IMR-90 (cell line): Measurements from ENCODE around the gene TROAP. TPM values are rescaled to one million over a fixed set of nuclear protein-coding genes. Genes with fewer than 3 reads are reported as not detected.

ENCODE experiments used
- ATAC-seq: fragments of 200-7000 bp; cut with Tn5 transposase; 2 replicates; pipeline ENCODE4 v1.9.1; 2020; ENCODE audit warnings: low read depth, mild to moderate bottlenecking, moderate library complexity
- BruUV-seq: library from RNA; stranded (reverse); fragments of 400-500 nt; replicated peaks from 2 replicates; lab custom pipeline; 2021; lab: Mats Ljungman, UMichigan
- CTCF ChIA-PET: fragments of 300-600 bp; formaldehyde crosslinking; extraction: SDS; loops from one replicate; lab custom pipeline; 2021; ENCODE audit warnings: antibody characterized with exemption; lab: Yijun Ruan, JAX
- POLR2A ChIA-PET: fragments of 300-600 bp; sonication (Branson Sonifier 250); formaldehyde crosslinking; loops from one replicate; lab custom pipeline; 2022; ENCODE audit warnings: antibody characterized with exemption; ENCODE audit not compliant: unreplicated experiment; lab: Charles Lee
- DNase-seq: peaks from one replicate; pipeline ENCODE4 v3.0.0; 2013
- H2AFZ ChIP-seq: replicated peaks from 2 replicates; pipeline ENCODE3; 2013; ENCODE audit warnings: low read length, mild to moderate bottlenecking; ENCODE audit not compliant: poor library complexity
- H2AK5ac ChIP-seq: 2 replicates; pipeline ENCODE4 v1.6.1; 2013; ENCODE audit warnings: low read depth, low read length, inconsistent platforms
- H2AK9ac ChIP-seq: replicated peaks from 2 replicates; pipeline ENCODE3; 2013; ENCODE audit warnings: mild to moderate bottlenecking, low read depth, low read length, moderate library complexity; ENCODE audit not compliant: poor library complexity
- H2BK120ac ChIP-seq: 2 replicates; pipeline ENCODE4 v1.6.1; 2013; ENCODE audit warnings: low read depth, low read length, inconsistent platforms
- H2BK15ac ChIP-seq: 3 replicates; pipeline ENCODE4 v1.6.1; 2013; ENCODE audit warnings: low read depth, low read length, inconsistent platforms
- H2BK20ac ChIP-seq: 2 replicates; pipeline ENCODE4 v1.6.1; 2013; ENCODE audit warnings: low read depth, mild to moderate bottlenecking, inconsistent platforms, low read length, moderate library complexity
- H2BK5ac ChIP-seq: 2 replicates; pipeline ENCODE4 v1.6.1; 2013; ENCODE audit warnings: mild to moderate bottlenecking, low read depth, low read length, inconsistent platforms; ENCODE audit not compliant: poor library complexity, severe bottlenecking
- H3K14ac ChIP-seq: replicated peaks from 2 replicates; pipeline ENCODE4 v1.6.1; 2013; ENCODE audit warnings: low read depth, low read length, inconsistent platforms
- H3K18ac ChIP-seq: 2 replicates; pipeline ENCODE4 v1.6.1; 2013; ENCODE audit warnings: low read depth, low read length, control low read depth
- H3K23ac ChIP-seq: 2 replicates; pipeline ENCODE4 v1.6.1; 2013; ENCODE audit warnings: low read depth, low read length, inconsistent platforms
- H3K27ac ChIP-seq: 2 replicates; pipeline ENCODE4 v1.5.1; 2013; ENCODE audit warnings: mild to moderate bottlenecking, control low read depth, low read length; ENCODE audit not compliant: insufficient read depth
- H3K27me3 ChIP-seq: 2 replicates; pipeline ENCODE4 v1.6.1; 2013; ENCODE audit warnings: low read length; ENCODE audit not compliant: control insufficient read depth, insufficient read depth
- H3K36me3 ChIP-seq: 2 replicates; pipeline ENCODE4 v1.6.1; 2013; ENCODE audit warnings: low read length, mixed read lengths; ENCODE audit not compliant: control insufficient read depth, insufficient read depth
- H3K4ac ChIP-seq: 2 replicates; pipeline ENCODE4 v1.6.1; 2013; ENCODE audit warnings: low read depth, low read length, inconsistent platforms
- H3K4me1 ChIP-seq: 2 replicates; pipeline ENCODE4 v1.6.1; 2013; ENCODE audit warnings: low read length, mixed read lengths; ENCODE audit not compliant: control insufficient read depth, insufficient read depth
- H3K4me2 ChIP-seq: 2 replicates; pipeline ENCODE4 v1.6.1; 2013; ENCODE audit warnings: low read depth, mild to moderate bottlenecking, control low read depth, low read length, moderate library complexity
- H3K4me3 ChIP-seq: 2 replicates; pipeline ENCODE4 v1.5.1; 2013; ENCODE audit warnings: low read depth, mild to moderate bottlenecking, control low read depth, low read length, moderate library complexity; ENCODE audit not compliant: insufficient read depth
- H3K56ac ChIP-seq: 2 replicates; pipeline ENCODE4 v1.6.1; 2013; ENCODE audit warnings: low read length, inconsistent platforms; ENCODE audit not compliant: insufficient read depth; ENCODE audit errors: extremely low read depth
- H3K79me1 ChIP-seq, 2 experiments: 2 replicates each; pipeline ENCODE4 v1.6.1; 2013; ENCODE audit warnings: low read length in 2 of 2, inconsistent platforms in 1 of 2, low read depth in 1 of 2
- H3K9ac ChIP-seq: 2 replicates; pipeline ENCODE4 v1.6.1; 2013; ENCODE audit warnings: low read depth, low read length, control low read depth
- H3K9me1 ChIP-seq: 2 replicates; pipeline ENCODE4 v1.6.1; 2013; ENCODE audit warnings: low read length, inconsistent platforms; ENCODE audit not compliant: insufficient read depth
- H3K9me3 ChIP-seq: 2 replicates; pipeline ENCODE4 v1.6.1; 2013; ENCODE audit warnings: low read length; ENCODE audit not compliant: control insufficient read depth, insufficient read depth
- H4K20me1 ChIP-seq: 2 replicates; pipeline ENCODE4 v1.6.1; 2013; ENCODE audit warnings: low read length, inconsistent platforms; ENCODE audit not compliant: insufficient read depth
- H4K5ac ChIP-seq: 2 replicates; pipeline ENCODE4 v1.6.1; 2013; ENCODE audit warnings: mild to moderate bottlenecking, low read depth, low read length, control low read depth
- H4K8ac ChIP-seq, 2 experiments: 2 replicates each; pipeline ENCODE4 v1.6.1; 2013; ENCODE audit warnings: low read depth in 2 of 2, low read length in 2 of 2, control low read depth in 1 of 2, inconsistent platforms in 1 of 2
- H4K91ac ChIP-seq: 2 replicates; pipeline ENCODE4 v1.6.1; 2013; ENCODE audit warnings: low read depth, low read length, inconsistent platforms; ENCODE audit not compliant: insufficient read depth
- MXI1 ChIP-seq: IDR thresholded peaks from 2 replicates; pipeline ENCODE4 v1.6.1; 2012; ENCODE audit warnings: low read depth, mild to moderate bottlenecking, low read length, moderate library complexity, borderline replicate concordance
- POLR2A ChIP-seq: IDR thresholded peaks from 2 replicates; pipeline ENCODE4 v1.6.1; 2012; ENCODE audit warnings: mild to moderate bottlenecking, low read depth, low read length
- RAD21 ChIP-seq: IDR thresholded peaks from 2 replicates; pipeline ENCODE4 v1.6.1; 2012; ENCODE audit warnings: low read length, improper control_type of control experiment
- WGBS, 2 experiments: methylation state at CpG; one replicate each; pipeline versions ENCODE4 v1.1.5 to v1.1.7; 2013; ENCODE audit warnings: missing lambda C conversion rate in 2 of 2; ENCODE audit not compliant: insufficient read length in 1 of 2; ENCODE audit errors: extremely low coverage in 2 of 2; 5-methylcytosine and 5-hydroxymethylcytosine counted together
- dilution Hi-C: fragments of 300-500 bp; cut with HindIII; formaldehyde crosslinking; loops from one replicate; pipeline ENCODE4 v1.14.3; 2018; ENCODE audit warnings: low sequenced_read_pairs; ENCODE audit not compliant: unreplicated experiment
- in situ Hi-C: fragments of 300-500 bp; cut with MboI; formaldehyde crosslinking; loops from 3 replicates; pipeline ENCODE4 v1.14.3; 2019; ENCODE audit warnings: low sequenced_read_pairs, inconsistent platforms, mixed read lengths
- intact Hi-C: fragments of 100-400 bp; cut with micrococcal nuclease; formaldehyde crosslinking; loops from 2 replicates; pipeline ENCODE4 v1.10.0; 2022
- polyA plus RNA-seq, 3 experiments: library from polyadenylated mRNA; depleted of rRNA; stranded (reverse); fragments of >200 nt; gene quantifications; 2 replicates each; pipeline ENCODE4 v1.2.3, GENCODE V29; 2012; ENCODE audit warnings: low replicate concordance in 1 of 3
- total RNA-seq: library from RNA; depleted of rRNA; stranded (reverse); fragments of >200 nt; gene quantifications from 2 replicates; pipeline ENCODE4 v1.2.3, GENCODE V29; 2012
- TF ChIP-seq, protein P1 (sequence below): conservative IDR thresholded peaks from 2 replicates; pipeline ENCODE4 v1.5.1; 2012; ENCODE audit warnings: mild to moderate bottlenecking, low read depth, low read length, improper control_type of control experiment

TROAP gene
- total and polyA plus RNA-seq, 2 of the 4 experiments (the other 2 are of a cell fraction): 21.5 to 29.3 TPM

DNA sequence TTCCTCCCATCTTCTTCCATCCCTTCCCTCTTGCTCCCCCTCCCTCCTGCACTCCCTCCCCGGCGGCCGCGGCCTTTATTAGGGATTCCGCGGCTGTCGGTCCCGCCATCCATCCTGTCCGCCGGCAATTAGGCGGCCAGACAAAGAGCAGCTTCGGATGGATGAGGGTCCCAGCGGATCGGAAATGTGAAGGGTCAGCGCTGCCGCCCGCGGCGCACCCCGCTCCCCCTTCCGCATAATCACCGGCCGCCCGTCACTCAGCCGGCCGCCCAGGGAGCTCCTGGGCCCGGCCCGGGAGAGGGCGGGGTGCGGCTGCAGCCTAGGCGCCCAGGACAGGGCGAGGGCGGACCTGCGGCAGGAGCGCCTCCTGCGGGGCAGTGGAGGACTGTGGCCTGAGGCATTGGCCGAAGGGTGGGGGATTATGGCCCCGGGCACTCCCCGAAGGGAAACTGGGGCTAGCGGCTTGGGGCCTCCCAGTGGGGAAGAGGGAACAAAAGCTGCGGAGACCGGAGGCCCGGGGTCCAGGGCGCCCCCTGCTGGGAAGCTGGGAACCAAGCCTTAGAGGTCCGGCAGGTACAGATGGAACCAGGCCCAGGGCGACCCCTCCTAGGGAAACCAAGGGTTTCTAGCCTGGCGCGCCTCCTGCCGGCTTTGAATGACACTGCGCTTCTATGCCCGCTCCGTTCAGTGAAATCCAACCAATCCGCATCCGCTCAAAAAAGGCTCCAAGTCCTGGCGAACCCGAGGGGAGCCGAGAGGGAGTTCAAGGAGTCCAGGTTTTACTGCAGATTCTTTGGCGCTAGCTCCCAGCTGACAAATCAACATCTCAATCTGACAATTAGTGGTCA lies 19.2 kb downstream of the TROAP start:
- dilution Hi-C loops: no loop called here
- Histone ChIP-seq H4K8ac (no peak overlapping the region), H2BK15ac (no peak overlapping the region), H3K56ac (no peak overlapping the region), H3K27ac (no peak overlapping the region), H4K5ac (no peak overlapping the region), H3K14ac (no peak overlapping the region), H3K9ac (no peak overlapping the region), H3K4me1 (peaks cover 17% of the 10 kb centered on the region), H3K79me1 (no peaks in the 10 kb centered on the region), H2BK5ac (no peak overlapping the region), H3K4me3 (peak overlapping the region; percentile 33), H4K91ac (no peak overlapping the region), H3K9me3 (no peaks in the 10 kb centered on the region), H3K18ac (no peak overlapping the region), H3K4me2 (peak overlapping the region; percentile 72), H3K23ac (no peak overlapping the region), H2BK20ac (no peak overlapping the region), H2AFZ (peak overlapping the region; percentile 91), H4K20me1 (0 out of 2 replicates have a peak, but pooled peaks cover 5% of the 10 kb centered on the region), H2AK9ac (peak overlapping the region; percentile 73), H3K27me3 (peaks cover 88% of the 10 kb centered on the region), H2BK120ac (no peak overlapping the region), H2AK5ac (no peak overlapping the region), H3K4ac (no peak overlapping the region), H3K36me3 (no peaks in the 10 kb centered on the region), H3K9me1 (peaks cover 6% of the 10 kb centered on the region; the same call in 1 of the 2 replicates)
- BruUV-seq: no TSS peak
- TF ChIP-seq POLR2A: no peak
- TF ChIP-seq MXI1: no peak
- TF ChIP-seq, protein P1, sequence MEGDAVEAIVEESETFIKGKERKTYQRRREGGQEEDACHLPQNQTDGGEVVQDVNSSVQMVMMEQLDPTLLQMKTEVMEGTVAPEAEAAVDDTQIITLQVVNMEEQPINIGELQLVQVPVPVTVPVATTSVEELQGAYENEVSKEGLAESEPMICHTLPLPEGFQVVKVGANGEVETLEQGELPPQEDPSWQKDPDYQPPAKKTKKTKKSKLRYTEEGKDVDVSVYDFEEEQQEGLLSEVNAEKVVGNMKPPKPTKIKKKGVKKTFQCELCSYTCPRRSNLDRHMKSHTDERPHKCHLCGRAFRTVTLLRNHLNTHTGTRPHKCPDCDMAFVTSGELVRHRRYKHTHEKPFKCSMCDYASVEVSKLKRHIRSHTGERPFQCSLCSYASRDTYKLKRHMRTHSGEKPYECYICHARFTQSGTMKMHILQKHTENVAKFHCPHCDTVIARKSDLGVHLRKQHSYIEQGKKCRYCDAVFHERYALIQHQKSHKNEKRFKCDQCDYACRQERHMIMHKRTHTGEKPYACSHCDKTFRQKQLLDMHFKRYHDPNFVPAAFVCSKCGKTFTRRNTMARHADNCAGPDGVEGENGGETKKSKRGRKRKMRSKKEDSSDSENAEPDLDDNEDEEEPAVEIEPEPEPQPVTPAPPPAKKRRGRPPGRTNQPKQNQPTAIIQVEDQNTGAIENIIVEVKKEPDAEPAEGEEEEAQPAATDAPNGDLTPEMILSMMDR: peak; percentile 69
- TF ChIP-seq RAD21: peak; percentile 47
- intact Hi-C loops: no loop called here
- CTCF ChIA-PET: interaction anchor here (0.8 to 2.9 kb wide), 6 partner anchors 9 to 163 kb away, joined by 3 to 24 read pairs (median 4); no protein-coding TSS in a partner anchor
- 7% methylated on average over 21 of the region's 58 CpGs; no CpG with 5 or more reads in 1 of the 2 experiments for WGBS, 2 experiments
- in situ Hi-C loops: no loop called here
- DNase-seq: peak; percentile 66
- peak; percentile 83 for ATAC-seq
- POLR2A ChIA-PET: no interaction called here
